IMR-90 (cell line): ENCODE data around the gene SGCA. TPM values are rescaled to one million over a fixed set of nuclear protein-coding genes. Genes with fewer than 3 reads are reported as not detected.

Experiments
- ATAC-seq: fragments of 200-7000 bp; cut with Tn5 transposase; 2 replicates; pipeline ENCODE4 v1.9.1; 2020; ENCODE audit warnings: low read depth, mild to moderate bottlenecking, moderate library complexity
- BruUV-seq: library from RNA; stranded (reverse); fragments of 400-500 nt; replicated peaks from 2 replicates; lab custom pipeline; 2021; lab: Mats Ljungman, UMichigan
- CTCF ChIA-PET: fragments of 300-600 bp; formaldehyde crosslinking; extraction: SDS; loops from one replicate; lab custom pipeline; 2021; ENCODE audit warnings: antibody characterized with exemption; lab: Yijun Ruan, JAX
- POLR2A ChIA-PET: fragments of 300-600 bp; sonication (Branson Sonifier 250); formaldehyde crosslinking; loops from one replicate; lab custom pipeline; 2022; ENCODE audit warnings: antibody characterized with exemption; ENCODE audit not compliant: unreplicated experiment; lab: Charles Lee
- DNase-seq: peaks from one replicate; pipeline ENCODE4 v3.0.0; 2013
- H2AFZ ChIP-seq: replicated peaks from 2 replicates; pipeline ENCODE3; 2013; ENCODE audit warnings: low read length, mild to moderate bottlenecking; ENCODE audit not compliant: poor library complexity
- H2AK5ac ChIP-seq: 2 replicates; pipeline ENCODE4 v1.6.1; 2013; ENCODE audit warnings: low read depth, low read length, inconsistent platforms
- H2AK9ac ChIP-seq: replicated peaks from 2 replicates; pipeline ENCODE3; 2013; ENCODE audit warnings: mild to moderate bottlenecking, low read depth, low read length, moderate library complexity; ENCODE audit not compliant: poor library complexity
- H2BK120ac ChIP-seq: 2 replicates; pipeline ENCODE4 v1.6.1; 2013; ENCODE audit warnings: low read depth, low read length, inconsistent platforms
- H2BK15ac ChIP-seq: 3 replicates; pipeline ENCODE4 v1.6.1; 2013; ENCODE audit warnings: low read depth, low read length, inconsistent platforms
- H2BK20ac ChIP-seq: 2 replicates; pipeline ENCODE4 v1.6.1; 2013; ENCODE audit warnings: low read depth, mild to moderate bottlenecking, inconsistent platforms, low read length, moderate library complexity
- H2BK5ac ChIP-seq: 2 replicates; pipeline ENCODE4 v1.6.1; 2013; ENCODE audit warnings: mild to moderate bottlenecking, low read depth, low read length, inconsistent platforms; ENCODE audit not compliant: poor library complexity, severe bottlenecking
- H3K14ac ChIP-seq: replicated peaks from 2 replicates; pipeline ENCODE4 v1.6.1; 2013; ENCODE audit warnings: low read depth, low read length, inconsistent platforms
- H3K18ac ChIP-seq: 2 replicates; pipeline ENCODE4 v1.6.1; 2013; ENCODE audit warnings: low read depth, low read length, control low read depth
- H3K23ac ChIP-seq: 2 replicates; pipeline ENCODE4 v1.6.1; 2013; ENCODE audit warnings: low read depth, low read length, inconsistent platforms
- H3K27ac ChIP-seq: 2 replicates; pipeline ENCODE4 v1.5.1; 2013; ENCODE audit warnings: mild to moderate bottlenecking, control low read depth, low read length; ENCODE audit not compliant: insufficient read depth
- H3K27me3 ChIP-seq: 2 replicates; pipeline ENCODE4 v1.6.1; 2013; ENCODE audit warnings: low read length; ENCODE audit not compliant: control insufficient read depth, insufficient read depth
- H3K36me3 ChIP-seq: 2 replicates; pipeline ENCODE4 v1.6.1; 2013; ENCODE audit warnings: low read length, mixed read lengths; ENCODE audit not compliant: control insufficient read depth, insufficient read depth
- H3K4ac ChIP-seq: 2 replicates; pipeline ENCODE4 v1.6.1; 2013; ENCODE audit warnings: low read depth, low read length, inconsistent platforms
- H3K4me1 ChIP-seq: 2 replicates; pipeline ENCODE4 v1.6.1; 2013; ENCODE audit warnings: low read length, mixed read lengths; ENCODE audit not compliant: control insufficient read depth, insufficient read depth
- H3K4me2 ChIP-seq: 2 replicates; pipeline ENCODE4 v1.6.1; 2013; ENCODE audit warnings: low read depth, mild to moderate bottlenecking, control low read depth, low read length, moderate library complexity
- H3K4me3 ChIP-seq: 2 replicates; pipeline ENCODE4 v1.5.1; 2013; ENCODE audit warnings: low read depth, mild to moderate bottlenecking, control low read depth, low read length, moderate library complexity; ENCODE audit not compliant: insufficient read depth
- H3K56ac ChIP-seq: 2 replicates; pipeline ENCODE4 v1.6.1; 2013; ENCODE audit warnings: low read length, inconsistent platforms; ENCODE audit not compliant: insufficient read depth; ENCODE audit errors: extremely low read depth
- H3K79me1 ChIP-seq, 2 experiments: 2 replicates each; pipeline ENCODE4 v1.6.1; 2013; ENCODE audit warnings: low read length in 2 of 2, inconsistent platforms in 1 of 2, low read depth in 1 of 2
- H3K9ac ChIP-seq: 2 replicates; pipeline ENCODE4 v1.6.1; 2013; ENCODE audit warnings: low read depth, low read length, control low read depth
- H3K9me1 ChIP-seq: 2 replicates; pipeline ENCODE4 v1.6.1; 2013; ENCODE audit warnings: low read length, inconsistent platforms; ENCODE audit not compliant: insufficient read depth
- H3K9me3 ChIP-seq: 2 replicates; pipeline ENCODE4 v1.6.1; 2013; ENCODE audit warnings: low read length; ENCODE audit not compliant: control insufficient read depth, insufficient read depth
- H4K20me1 ChIP-seq: 2 replicates; pipeline ENCODE4 v1.6.1; 2013; ENCODE audit warnings: low read length, inconsistent platforms; ENCODE audit not compliant: insufficient read depth
- H4K5ac ChIP-seq: 2 replicates; pipeline ENCODE4 v1.6.1; 2013; ENCODE audit warnings: mild to moderate bottlenecking, low read depth, low read length, control low read depth
- H4K8ac ChIP-seq, 2 experiments: 2 replicates each; pipeline ENCODE4 v1.6.1; 2013; ENCODE audit warnings: low read depth in 2 of 2, low read length in 2 of 2, control low read depth in 1 of 2, inconsistent platforms in 1 of 2
- H4K91ac ChIP-seq: 2 replicates; pipeline ENCODE4 v1.6.1; 2013; ENCODE audit warnings: low read depth, low read length, inconsistent platforms; ENCODE audit not compliant: insufficient read depth
- BHLHE40 ChIP-seq: fragments of 150-350 bp; IDR thresholded peaks from 2 replicates; pipeline ENCODE4 v1.6.1; 2016; ENCODE audit warnings: mild to moderate bottlenecking, low read depth, low read length
- CEBPB ChIP-seq: IDR thresholded peaks from 2 replicates; pipeline ENCODE4 v1.6.1; 2012; ENCODE audit warnings: low read depth, low read length, improper control_type of control experiment
- CHD1 ChIP-seq: IDR thresholded peaks from 2 replicates; pipeline ENCODE4 v1.6.1; 2012; ENCODE audit warnings: low read depth, low read length, improper control_type of control experiment
- CTCF ChIP-seq: conservative IDR thresholded peaks from 2 replicates; pipeline ENCODE4 v1.5.1; 2012; ENCODE audit warnings: mild to moderate bottlenecking, low read depth, low read length, improper control_type of control experiment
- ELK1 ChIP-seq: fragments of 150-350 bp; IDR thresholded peaks from 2 replicates; pipeline ENCODE4 v1.6.1; 2016; ENCODE audit warnings: low read depth, mild to moderate bottlenecking, low read length, moderate library complexity, borderline replicate concordance
- FOS ChIP-seq: fragments of 150-350 bp; IDR thresholded peaks from 2 replicates; pipeline ENCODE4 v1.6.1; 2016; ENCODE audit warnings: low read depth, low read length
- MAFK ChIP-seq: IDR thresholded peaks from 2 replicates; pipeline ENCODE4 v1.6.1; 2012; ENCODE audit warnings: low read depth, low read length, improper control_type of control experiment
- MAZ ChIP-seq: IDR thresholded peaks from 2 replicates; pipeline ENCODE4 v1.6.1; 2012; ENCODE audit warnings: low read depth, mild to moderate bottlenecking, low read length, improper control_type of control experiment, moderate library complexity, borderline replicate concordance
- NFE2L2 ChIP-seq: fragments of 150-350 bp; IDR thresholded peaks from 2 replicates; pipeline ENCODE4 v1.6.1; 2016; ENCODE audit warnings: low read depth, mild to moderate bottlenecking, low read length
- POLR2A ChIP-seq: IDR thresholded peaks from 2 replicates; pipeline ENCODE4 v1.6.1; 2012; ENCODE audit warnings: mild to moderate bottlenecking, low read depth, low read length
- RAD21 ChIP-seq: IDR thresholded peaks from 2 replicates; pipeline ENCODE4 v1.6.1; 2012; ENCODE audit warnings: low read length, improper control_type of control experiment
- RCOR1 ChIP-seq: IDR thresholded peaks from 2 replicates; pipeline ENCODE4 v1.6.1; 2012; ENCODE audit warnings: mild to moderate bottlenecking, low read length, improper control_type of control experiment; ENCODE audit not compliant: insufficient replicate concordance
- RFX5 ChIP-seq: IDR thresholded peaks from 2 replicates; pipeline ENCODE4 v1.8.0; 2012; ENCODE audit warnings: low read depth, mild to moderate bottlenecking, low read length, moderate library complexity
- WGBS, 2 experiments: methylation state at CpG; one replicate each; pipeline versions ENCODE4 v1.1.5 to v1.1.7; 2013; ENCODE audit warnings: missing lambda C conversion rate in 2 of 2; ENCODE audit not compliant: insufficient read length in 1 of 2; ENCODE audit errors: extremely low coverage in 2 of 2; 5-methylcytosine and 5-hydroxymethylcytosine counted together
- dilution Hi-C: fragments of 300-500 bp; cut with HindIII; formaldehyde crosslinking; loops from one replicate; pipeline ENCODE4 v1.14.3; 2018; ENCODE audit warnings: low sequenced_read_pairs; ENCODE audit not compliant: unreplicated experiment
- in situ Hi-C: fragments of 300-500 bp; cut with MboI; formaldehyde crosslinking; loops from 3 replicates; pipeline ENCODE4 v1.14.3; 2019; ENCODE audit warnings: low sequenced_read_pairs, inconsistent platforms, mixed read lengths
- intact Hi-C: fragments of 100-400 bp; cut with micrococcal nuclease; formaldehyde crosslinking; loops from 2 replicates; pipeline ENCODE4 v1.10.0; 2022
- polyA plus RNA-seq, 3 experiments: library from polyadenylated mRNA; depleted of rRNA; stranded (reverse); fragments of >200 nt; gene quantifications; 2 replicates each; pipeline ENCODE4 v1.2.3, GENCODE V29; 2012; ENCODE audit warnings: low replicate concordance in 1 of 3
- total RNA-seq: library from RNA; depleted of rRNA; stranded (reverse); fragments of >200 nt; gene quantifications from 2 replicates; pipeline ENCODE4 v1.2.3, GENCODE V29; 2012
- TF ChIP-seq, protein P1 (sequence below): fragments of 150-350 bp; IDR thresholded peaks from 2 replicates; pipeline ENCODE4 v1.6.1; 2017; ENCODE audit warnings: mild to moderate bottlenecking, antibody characterized with exemption, low read length, low read depth

Gene SGCA
- total and polyA plus RNA-seq, 2 of the 4 experiments (the other 2 are of a cell fraction) = 0.19 TPM; not detected in 1

DNA sequence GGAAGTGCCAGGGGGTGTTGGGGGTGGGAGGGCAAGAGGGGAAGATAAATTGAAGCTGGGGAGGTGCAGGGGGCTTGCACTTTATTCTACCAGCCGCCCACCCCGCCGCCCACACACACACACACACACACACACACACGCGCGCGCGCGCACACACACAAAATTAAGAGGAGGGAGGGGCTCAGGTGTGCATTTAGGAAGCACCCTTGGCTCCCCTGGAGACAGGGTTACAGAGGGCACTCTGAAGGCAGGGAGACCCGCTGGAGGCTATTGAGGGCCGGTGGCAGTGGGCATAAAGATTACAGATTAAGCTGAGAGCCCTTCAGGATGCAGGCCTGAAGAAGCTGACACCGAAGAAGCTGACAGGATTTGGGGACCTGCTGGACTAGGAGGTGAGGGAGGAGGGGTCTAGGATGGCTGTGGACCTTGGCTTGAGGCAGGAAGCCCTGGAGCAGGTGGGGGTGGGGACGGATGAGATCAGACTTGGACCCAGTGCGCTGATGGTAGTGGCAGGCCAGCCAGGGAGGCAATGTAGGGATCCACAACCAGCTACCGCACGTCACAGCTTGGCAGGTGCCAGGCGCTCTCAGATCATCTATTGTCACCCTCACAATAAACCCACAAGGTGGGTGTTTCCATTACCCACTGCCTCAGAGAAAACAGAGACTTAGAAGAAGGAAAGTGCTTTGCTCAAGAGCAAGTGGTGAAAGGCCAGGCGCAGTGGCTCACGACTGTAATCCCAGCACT lies 35.1 kb upstream of the SGCA start:
- peak overlapping the region; percentile 5 for H2AK9ac ChIP-seq
- peaks cover 20% of the 10 kb centered on the region for H3K4me1 ChIP-seq
- DNase-seq (no peak), ATAC-seq (no peak)
- H2AK5ac ChIP-seq = peak overlapping the region; percentile 76
- no peak overlapping the region for H2BK20ac ChIP-seq
- H3K9me3 ChIP-seq = no peaks in the 10 kb centered on the region
- H3K36me3 ChIP-seq = peaks cover 15% of the 10 kb centered on the region; the same call in 1 of the 2 replicates
- peak overlapping the region; percentile 67; the same call in 1 of the 2 replicates for H3K23ac ChIP-seq
- H3K18ac ChIP-seq = no peak overlapping the region
- peaks cover 12% of the 10 kb centered on the region for H3K9me1 ChIP-seq
- no TSS peak for BruUV-seq
- ChIA-PET POLR2A (interaction anchor here (0.6 kb wide), 1 partner anchor 327 kb away, joined by 3 read pairs; no protein-coding TSS in a partner anchor), CTCF (interaction anchor here (0.9 kb wide), 1 partner anchor 9 kb away, joined by 3 read pairs; no protein-coding TSS in a partner anchor)
- in situ Hi-C loops (no loop called here), dilution Hi-C loops (no loop called here), intact Hi-C loops (no loop called here)
- peaks cover 3 to 40% of the 10 kb centered on the region in 2 experiments; a peak in 3 of 4 replicates for H3K79me1 ChIP-seq
- H2BK5ac ChIP-seq = no peak overlapping the region
- H3K56ac ChIP-seq = no peak overlapping the region
- H3K27ac ChIP-seq = no peak overlapping the region; the same call in 1 of the 2 replicates
- H3K4me3 ChIP-seq = peak overlapping the region; percentile 59; the same call in 1 of the 2 replicates
- no peak overlapping the region for H2BK120ac ChIP-seq
- peaks cover 19% of the 10 kb centered on the region for H4K20me1 ChIP-seq
- H2AFZ ChIP-seq = peak overlapping the region; percentile 89
- peak overlapping the region in 1 of 2 experiments; percentile 22; a peak in 1 of 4 replicates for H4K8ac ChIP-seq
- H4K91ac ChIP-seq = peak overlapping the region; percentile 41; the same call in 1 of the 2 replicates
- no peak overlapping the region for H4K5ac ChIP-seq
- no peak overlapping the region; the same call in 1 of the 2 replicates for H3K4me2 ChIP-seq
- H3K14ac ChIP-seq = 0 out of 2 replicates have a peak overlapping the region, but pooled peaks have one; percentile 53
- H3K9ac ChIP-seq = no peak overlapping the region
- WGBS, 2 experiments = 42% methylated on average over 4 of the region's 19 CpGs; no CpG with 5 or more reads in 1 of the 2 experiments
- H3K27me3 ChIP-seq = no peaks in the 10 kb centered on the region
- no peak overlapping the region; the same call in 1 of the 2 replicates for H3K4ac ChIP-seq
- no peak overlapping the region for H2BK15ac ChIP-seq
- TF ChIP-seq MAFK (no peak), ELK1 (no peak), CEBPB (no peak), RAD21 (no peak), NFE2L2 (no peak), CHD1 (no peak), RFX5 (no peak), POLR2A (no peak), RCOR1 (no peak), BHLHE40 (no peak), MAZ (no peak), FOS (no peak), CTCF (no peak)
- TF ChIP-seq, protein P1, sequence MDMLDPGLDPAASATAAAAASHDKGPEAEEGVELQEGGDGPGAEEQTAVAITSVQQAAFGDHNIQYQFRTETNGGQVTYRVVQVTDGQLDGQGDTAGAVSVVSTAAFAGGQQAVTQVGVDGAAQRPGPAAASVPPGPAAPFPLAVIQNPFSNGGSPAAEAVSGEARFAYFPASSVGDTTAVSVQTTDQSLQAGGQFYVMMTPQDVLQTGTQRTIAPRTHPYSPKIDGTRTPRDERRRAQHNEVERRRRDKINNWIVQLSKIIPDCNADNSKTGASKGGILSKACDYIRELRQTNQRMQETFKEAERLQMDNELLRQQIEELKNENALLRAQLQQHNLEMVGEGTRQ = no peak
